ENCODE data around the gene TNKS1BP1.

TNKS1BP1 gene

GRCh38 chr11:57251037-57251436 lies 73.7 kb downstream of the TNKS1BP1 start:
- no peak for DNase-seq (ENCODE audit: low read depth)

Measured in activated T-cell treated with anti-CD3 and anti-CD28 coated beads for 48 hours (primary cell).